K562 (cell line): ENCODE results near the gene MSANTD1. TPM values are rescaled to one million over a fixed set of nuclear protein-coding genes. Genes with fewer than 3 reads are reported as not detected.

Source experiments
- ATAC-seq: fragments of 200-7000 bp; cut with Tn5 transposase; 3 replicates; pipeline ENCODE4 v1.9.1; 2020; ENCODE audit warnings: moderate library complexity
- BruUV-seq: library from RNA; stranded (reverse); fragments of 400-500 nt; replicated peaks from 2 replicates; lab custom pipeline; 2021; lab: Mats Ljungman, UMichigan
- CTCF ChIA-PET: fragments of 300-600 bp; formaldehyde crosslinking; extraction: SDS; loops from one replicate; lab custom pipeline; 2021; ENCODE audit warnings: low intra/inter-chr PET ratio; lab: Yijun Ruan, JAX
- POLR2A ChIA-PET: fragments of 300-600, 350-650 bp; sonication (Branson Sonifier 250); formaldehyde crosslinking; extraction: SDS; loops from one replicate; lab custom pipeline; 2021; ENCODE audit warnings: antibody characterized with exemption, inconsistent platforms; lab: Yijun Ruan, JAX
- DNase-seq, 4 experiments: peaks; one replicate each; pipeline versions ENCODE4 v3.0.0 to v3.0.0-alpha.2; 2011 to 2018; ENCODE audit warnings: low spot score in 3 of 4, mixed read lengths in 3 of 4; ENCODE audit errors: extremely low read depth in 1 of 4
- FAIRE-seq: peaks from 2 replicates; lab custom pipeline; 2011; peaks lifted over from hg19 to GRCh38; lab: Jason Lieb, UNC
- H2AFZ ChIP-seq: 2 replicates; pipeline ENCODE4 v1.6.0; 2011; ENCODE audit warnings: low read depth, low read length, control low read depth, inconsistent platforms
- H3K27ac ChIP-seq: fragments of 200-600 bp; 3 replicates; pipeline ENCODE4 v1.8.0; 2011; ENCODE audit warnings: low read depth, mild to moderate bottlenecking, control low read depth, inconsistent platforms, low read length, moderate library complexity, mixed read lengths; ENCODE audit errors: extremely low read depth
- H3K27me3 ChIP-seq, 2 experiments: fragments of 300-600 bp in 1 of 2; 2 replicates in 1 of 2; 3 replicates in 1 of 2; pipeline versions ENCODE4 v1.6.0 to v1.8.0; 2011; ENCODE audit warnings: inconsistent platforms in 2 of 2, low read length in 2 of 2, mild to moderate bottlenecking in 1 of 2, mixed read lengths in 1 of 2, moderate library complexity in 1 of 2; ENCODE audit not compliant: control insufficient read depth in 2 of 2, insufficient read depth in 2 of 2
- H3K36me3 ChIP-seq: fragments of 300-600 bp; 3 replicates; pipeline ENCODE4 v1.8.0; 2011; ENCODE audit warnings: mild to moderate bottlenecking, low read length, inconsistent platforms; ENCODE audit not compliant: control insufficient read depth, insufficient read depth
- H3K4me1 ChIP-seq, 2 experiments: fragments of 200-600 bp in 1 of 2; replicated peaks in 1 of 2; 2 replicates in 1 of 2; 3 replicates in 1 of 2; pipeline versions ENCODE4 v1.5.1 to v1.8.0; 2011; ENCODE audit warnings: inconsistent platforms in 2 of 2, low read length in 2 of 2, mild to moderate bottlenecking in 1 of 2, mixed read lengths in 1 of 2, moderate library complexity in 1 of 2; ENCODE audit not compliant: control insufficient read depth in 2 of 2, insufficient read depth in 2 of 2
- H3K4me2 ChIP-seq: 2 replicates; pipeline ENCODE4 v1.6.1; 2011; ENCODE audit warnings: low read length, control low read depth, inconsistent platforms, mixed read lengths; ENCODE audit not compliant: insufficient read depth
- H3K4me3 ChIP-seq: fragments of 200-600 bp; sonication (generic), shearing (Covaris generic); 2 replicates; pipeline ENCODE4 v1.5.1; 2016; ENCODE audit warnings: control low read depth, inconsistent platforms
- H3K79me2 ChIP-seq: fragments of 200-600 bp; 3 replicates; pipeline ENCODE4 v1.8.0; 2011; ENCODE audit warnings: low read length, inconsistent platforms; ENCODE audit not compliant: control insufficient read depth, insufficient read depth
- H3K9ac ChIP-seq, 2 experiments: 2 replicates each; pipeline versions ENCODE4 v1.6.0 to v1.6.1; 2011; ENCODE audit warnings: low read depth in 2 of 2, low read length in 2 of 2, control low read depth in 1 of 2, inconsistent platforms in 1 of 2, mild to moderate bottlenecking in 1 of 2, mixed read lengths in 1 of 2; ENCODE audit not compliant: insufficient read depth in 1 of 2
- H3K9me1 ChIP-seq: one replicate; pipeline ENCODE4 v1.6.0; 2011; ENCODE audit warnings: inconsistent platforms, mild to moderate bottlenecking, low read length, moderate library complexity; ENCODE audit not compliant: control insufficient read depth, insufficient read depth
- H3K9me3 ChIP-seq: replicated peaks from 2 replicates; pipeline ENCODE4 v1.5.1; 2011; ENCODE audit warnings: low read depth, low read length, inconsistent platforms; ENCODE audit not compliant: control insufficient read depth, insufficient read depth
- H4K20me1 ChIP-seq: replicated peaks from 2 replicates; pipeline ENCODE4 v1.6.1; 2011; ENCODE audit warnings: low read length, inconsistent platforms, mixed read lengths; ENCODE audit not compliant: control insufficient read depth, insufficient read depth
- ETS2 ChIP-seq: IDR thresholded peaks from 2 replicates; pipeline ENCODE4 v1.6.1; 2016; ENCODE audit warnings: borderline replicate concordance, missing genetic modification characterization, mild to moderate bottlenecking, moderate library complexity, missing compliant biosample characterization; ENCODE audit not compliant: poor library complexity, severe bottlenecking
- KLF1 ChIP-seq: fragments of 450-650 bp; IDR thresholded peaks from 2 replicates; pipeline ENCODE4 v1.6.1; 2016; ENCODE audit warnings: missing genetic modification characterization, missing compliant biosample characterization
- KLF10 ChIP-seq: fragments of 250-450 bp; sonication (Bioruptor Pico); IDR thresholded peaks from 2 replicates; pipeline ENCODE4 v1.6.1; 2021; ENCODE audit warnings: matching md5 sums
- ZNF121 ChIP-seq: sonication (generic); formaldehyde crosslinking; conservative IDR thresholded peaks from 2 replicates; pipeline ENCODE4 v1.8.0; 2022; ENCODE audit warnings: missing genetic modification reagents
- ZNF398 ChIP-seq: fragments of 250-450 bp; sonication (Bioruptor Pico); IDR thresholded peaks from 2 replicates; pipeline ENCODE4 v1.8.0; 2021; ENCODE audit warnings: moderate library complexity, mild to moderate bottlenecking, inconsistent platforms
- ZNF764 ChIP-seq: fragments of 250-450 bp; sonication (Bioruptor Pico); IDR thresholded peaks from 2 replicates; pipeline ENCODE4 v1.4.0; 2020; ENCODE audit warnings: low read depth, mild to moderate bottlenecking, moderate library complexity
- WGBS: fragments of 100-300 bp; shearing (Covaris generic); methylation state at CpG from one replicate; pipeline ENCODE4 v1.1.6; 2016; ENCODE audit warnings: low coverage, mixed read lengths; ENCODE audit not compliant: insufficient coverage; ENCODE audit errors: missing lambda C conversion rate; 5-methylcytosine and 5-hydroxymethylcytosine counted together
- in situ Hi-C: fragments of 300-500 bp; cut with MboI; formaldehyde crosslinking; loops from 4 replicates; pipeline ENCODE4 v1.15.0; 2018; ENCODE audit warnings: inconsistent platforms, mixed read lengths
- intact Hi-C: fragments of 100-400 bp; cut with micrococcal nuclease; formaldehyde crosslinking; loops from 2 replicates; pipeline ENCODE4 v1.14.2; 2022
- polyA plus RNA-seq, 8 experiments: library from polyadenylated mRNA; depleted of rRNA in 4 of 8; stranded (reverse) in 5 of 8; unstranded in 3 of 8; fragments of >200 nt; fragmentation: Nextera tagmentation in 2 of 8; fragmentation: Illumina TruSeq in 1 of 8; extraction: Ambion mirVana in 2 of 8; extraction: Trizol in 1 of 8; gene quantifications; 2 replicates each; pipeline versions ENCODE4 v1.2.1 to v1.2.3, GENCODE V29; 2011 to 2014; ENCODE audit warnings: inconsistent platforms in 1 of 8, missing spikeins in 1 of 8
- total RNA-seq, 7 experiments: library from RNA; depleted of rRNA in 6 of 7; stranded (reverse); fragments of >200 nt in 6 of 7; fragmentation: Illumina TruSeq in 2 of 7; extraction: Trizol in 2 of 7; gene quantifications; 2 replicates each; pipeline versions ENCODE4 v1.2.1 to v1.2.3, GENCODE V29; 2011 to 2021; ENCODE audit warnings: low replicate concordance in 1 of 7

MSANTD1 gene
- total and polyA plus RNA-seq, 9 of the 15 experiments (the other 6 are each of a cell fraction or from before 2014, with no cell fraction given) = 0.04 to 0.09 (median 0.07) TPM; not detected in 6

GRCh38 chr4:3225071-3225850 is 23.7 kb upstream of the MSANTD1 start:
- WGBS = 69% methylated on average over 7 of the region's 22 CpGs
- ATAC-seq = no peak
- TF ChIP-seq KLF10 (CRISPR knock-in tag) (no peak), ZNF398 (CRISPR knock-in tag) (no peak), ETS2 (tag) (no peak), ZNF121 (no peak), KLF1 (tag) (no peak), ZNF764 (CRISPR knock-in tag) (no peak)
- TF ChIP-seq, all 486 proteins: peak for 0
- intact Hi-C loops = no loop called here
- Histone ChIP-seq H3K9me3 (no peaks in the 10 kb centered on the region), H3K36me3 (peaks cover 53% of the 10 kb centered on the region), H3K4me2 (no peak overlapping the region), H2AFZ (no peak overlapping the region), H3K9ac (no peak overlapping the region; a peak in 1 of 4 replicates), H3K4me1 (peaks cover 0 to 4% of the 10 kb centered on the region in 2 experiments; a peak in 1 of 5 replicates), H3K4me3 (no peak overlapping the region), H3K27ac (no peak overlapping the region), H3K9me1 (peaks cover 2% of the 10 kb centered on the region), H3K79me2 (no peaks in the 10 kb centered on the region), H4K20me1 (no peaks in the 10 kb centered on the region), H3K27me3 (no peaks in the 10 kb centered on the region)
- in situ Hi-C loops = no loop called here
- DNase-seq (no peak), FAIRE-seq (no peak)
- no TSS peak for BruUV-seq
- POLR2A ChIA-PET = interaction anchor here (1.2 kb wide), 1 partner anchor 8 kb away, joined by 3 read pairs; no protein-coding TSS in a partner anchor
- CTCF ChIA-PET = no interaction called here
